KMS-11 (cell line): ENCODE data around the gene TEAD1.

ENCODE experiments used
- H2AFZ ChIP-seq: fragments of 200-600 bp; sonication (generic); 2 replicates; pipeline ENCODE4 v1.6.1; 2016; ENCODE audit warnings: antibody characterized with exemption, mixed run types, low read depth
- H3K27ac ChIP-seq: fragments of 200-600 bp; sonication (generic); 2 replicates; pipeline ENCODE4 v1.6.1; 2016; ENCODE audit warnings: mild to moderate bottlenecking, mixed run types
- H3K27me3 ChIP-seq: fragments of 200-600 bp; sonication (generic); 2 replicates; pipeline ENCODE4 v1.6.1; 2017; ENCODE audit warnings: mild to moderate bottlenecking, low read depth, mixed run types, moderate library complexity; ENCODE audit not compliant: insufficient read depth
- H3K36me3 ChIP-seq: fragments of 200-600 bp; sonication (generic); 2 replicates; pipeline ENCODE4 v1.6.1; 2017; ENCODE audit warnings: mild to moderate bottlenecking, mixed run types; ENCODE audit not compliant: insufficient read depth
- H3K4me1 ChIP-seq: fragments of 200-600 bp; sonication (generic); 2 replicates; pipeline ENCODE4 v1.6.1; 2016; ENCODE audit warnings: mild to moderate bottlenecking, low read depth, mixed run types; ENCODE audit not compliant: poor library complexity, severe bottlenecking
- H3K4me2 ChIP-seq: fragments of 200-600 bp; sonication (generic); 2 replicates; pipeline ENCODE4 v1.7.0; 2016; ENCODE audit warnings: mild to moderate bottlenecking, mixed run types
- H3K4me3 ChIP-seq: fragments of 200-600 bp; sonication (generic); IDR thresholded peaks from 2 replicates; pipeline ENCODE4 v1.6.1; 2017; ENCODE audit warnings: low read depth, low read length, mixed read lengths; ENCODE audit not compliant: insufficient read depth
- H3K79me2 ChIP-seq: fragments of 200-600 bp; sonication (generic); 2 replicates; pipeline ENCODE4 v1.6.1; 2016; ENCODE audit warnings: low read depth, mixed run types; ENCODE audit not compliant: insufficient read depth
- H3K9ac ChIP-seq: fragments of 200-600 bp; sonication (generic); 2 replicates; pipeline ENCODE4 v1.6.1; 2016; ENCODE audit warnings: mild to moderate bottlenecking, mixed run types
- H4K20me1 ChIP-seq: fragments of 200-600 bp; sonication (generic); 2 replicates; pipeline ENCODE4 v1.6.1; 2016; ENCODE audit warnings: mild to moderate bottlenecking, mixed run types; ENCODE audit not compliant: insufficient read depth
- TF ChIP-seq, protein P1 (sequence below): fragments of 200-600 bp; sonication (generic); conservative IDR thresholded peaks from 2 replicates; pipeline ENCODE4 v1.6.1; 2017; ENCODE audit warnings: low read depth, mild to moderate bottlenecking, antibody characterized with exemption, low read length, moderate library complexity, mixed read lengths

Gene TEAD1

GRCh38 chr11:12777208-12777874 lies 103.1 kb downstream of the TEAD1 start:
- Histone ChIP-seq H3K4me2 (no peak overlapping the region), H3K27ac (no peak overlapping the region), H3K9ac (no peak overlapping the region), H3K79me2 (peaks cover 36% of the 10 kb centered on the region; the same call in 1 of the 2 replicates), H3K36me3 (no peaks in the 10 kb centered on the region), H3K4me3 (no peak overlapping the region), H2AFZ (no peak overlapping the region), H4K20me1 (peaks cover 6% of the 10 kb centered on the region; the same call in 1 of the 2 replicates), H3K27me3 (no peaks in the 10 kb centered on the region), H3K4me1 (peaks cover 18% of the 10 kb centered on the region)
- TF ChIP-seq, protein P1, sequence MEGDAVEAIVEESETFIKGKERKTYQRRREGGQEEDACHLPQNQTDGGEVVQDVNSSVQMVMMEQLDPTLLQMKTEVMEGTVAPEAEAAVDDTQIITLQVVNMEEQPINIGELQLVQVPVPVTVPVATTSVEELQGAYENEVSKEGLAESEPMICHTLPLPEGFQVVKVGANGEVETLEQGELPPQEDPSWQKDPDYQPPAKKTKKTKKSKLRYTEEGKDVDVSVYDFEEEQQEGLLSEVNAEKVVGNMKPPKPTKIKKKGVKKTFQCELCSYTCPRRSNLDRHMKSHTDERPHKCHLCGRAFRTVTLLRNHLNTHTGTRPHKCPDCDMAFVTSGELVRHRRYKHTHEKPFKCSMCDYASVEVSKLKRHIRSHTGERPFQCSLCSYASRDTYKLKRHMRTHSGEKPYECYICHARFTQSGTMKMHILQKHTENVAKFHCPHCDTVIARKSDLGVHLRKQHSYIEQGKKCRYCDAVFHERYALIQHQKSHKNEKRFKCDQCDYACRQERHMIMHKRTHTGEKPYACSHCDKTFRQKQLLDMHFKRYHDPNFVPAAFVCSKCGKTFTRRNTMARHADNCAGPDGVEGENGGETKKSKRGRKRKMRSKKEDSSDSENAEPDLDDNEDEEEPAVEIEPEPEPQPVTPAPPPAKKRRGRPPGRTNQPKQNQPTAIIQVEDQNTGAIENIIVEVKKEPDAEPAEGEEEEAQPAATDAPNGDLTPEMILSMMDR = no peak

DNA sequence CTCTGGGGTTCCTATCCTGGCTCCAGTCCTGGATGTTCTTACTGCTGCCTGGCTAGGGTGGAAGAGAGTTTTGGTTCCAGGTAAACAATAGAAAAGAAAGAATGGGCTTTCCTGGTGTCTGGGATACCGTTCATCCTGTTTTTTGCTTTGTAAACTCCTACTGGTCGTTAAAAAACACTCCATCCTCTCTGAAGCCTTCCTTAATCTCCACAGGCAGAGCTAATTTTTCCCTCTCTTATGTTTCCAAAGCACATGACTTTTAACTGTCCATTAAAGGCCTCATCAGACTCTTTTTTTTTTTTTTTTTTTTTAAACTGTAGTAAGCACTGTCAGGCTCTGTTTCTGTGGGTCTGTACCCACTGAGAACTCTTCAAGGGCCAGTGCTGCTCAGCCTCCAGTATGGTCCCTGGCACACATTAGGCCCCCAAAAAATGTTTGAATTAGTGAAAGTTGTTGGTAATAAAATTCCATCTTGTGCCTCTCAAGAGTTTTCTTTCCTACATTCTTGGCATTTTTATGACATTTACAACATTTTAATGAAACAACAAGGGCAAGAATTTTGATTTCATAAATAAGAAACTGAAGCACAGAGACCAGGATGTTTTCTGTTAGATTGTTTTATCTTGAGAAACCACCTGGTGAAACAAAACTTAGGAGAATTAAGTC lies 104.2 kb downstream of the TEAD1 start:
- H3K79me2 ChIP-seq = peaks cover 31% of the 10 kb centered on the region; the same call in 1 of the 2 replicates
- no peaks in the 10 kb centered on the region for H3K36me3 ChIP-seq
- no peaks in the 10 kb centered on the region for H3K27me3 ChIP-seq
- no peak overlapping the region for H3K4me2 ChIP-seq
- H2AFZ ChIP-seq = no peak overlapping the region
- TF ChIP-seq, protein P1 = no peak
- peaks cover under 1% of the 10 kb centered on the region; the same call in 1 of the 2 replicates for H4K20me1 ChIP-seq
- no peak overlapping the region for H3K4me3 ChIP-seq
- no peak overlapping the region for H3K9ac ChIP-seq
- peaks cover 7% of the 10 kb centered on the region for H3K4me1 ChIP-seq
- H3K27ac ChIP-seq = no peak overlapping the region

- no peak overlapping the region for H2AFZ ChIP-seq
- H3K4me2 ChIP-seq = no peak overlapping the region
- H3K36me3 ChIP-seq = no peaks in the 10 kb centered on the region
- peaks cover 19% of the 10 kb centered on the region for H3K79me2 ChIP-seq
- no peaks in the 10 kb centered on the region for H4K20me1 ChIP-seq
- H3K27ac ChIP-seq = no peak overlapping the region
- H3K4me3 ChIP-seq = no peak overlapping the region
- H3K9ac ChIP-seq = no peak overlapping the region
- H3K27me3 ChIP-seq = no peaks in the 10 kb centered on the region
- TF ChIP-seq, protein P1 = no peak
- no peaks in the 10 kb centered on the region for H3K4me1 ChIP-seq
Observed at GRCh38 chr11:12783765-12784164, 109.5 kb downstream of the TEAD1 start.

GRCh38 chr11:12784445-12784844 lies 110.2 kb downstream of the TEAD1 start:
- TF ChIP-seq, protein P1 = no peak
- H3K27me3 ChIP-seq = no peaks in the 10 kb centered on the region
- no peaks in the 10 kb centered on the region for H4K20me1 ChIP-seq
- H3K4me1 ChIP-seq = no peaks in the 10 kb centered on the region
- H3K27ac ChIP-seq = no peak overlapping the region
- H3K4me2 ChIP-seq = no peak overlapping the region
- H3K36me3 ChIP-seq = no peaks in the 10 kb centered on the region
- no peak overlapping the region for H3K9ac ChIP-seq
- H3K4me3 ChIP-seq = no peak overlapping the region
- H2AFZ ChIP-seq = no peak overlapping the region
- H3K79me2 ChIP-seq = peaks cover 22% of the 10 kb centered on the region
